ENCODE measurements around the gene STOM.

Gene STOM

DNA sequence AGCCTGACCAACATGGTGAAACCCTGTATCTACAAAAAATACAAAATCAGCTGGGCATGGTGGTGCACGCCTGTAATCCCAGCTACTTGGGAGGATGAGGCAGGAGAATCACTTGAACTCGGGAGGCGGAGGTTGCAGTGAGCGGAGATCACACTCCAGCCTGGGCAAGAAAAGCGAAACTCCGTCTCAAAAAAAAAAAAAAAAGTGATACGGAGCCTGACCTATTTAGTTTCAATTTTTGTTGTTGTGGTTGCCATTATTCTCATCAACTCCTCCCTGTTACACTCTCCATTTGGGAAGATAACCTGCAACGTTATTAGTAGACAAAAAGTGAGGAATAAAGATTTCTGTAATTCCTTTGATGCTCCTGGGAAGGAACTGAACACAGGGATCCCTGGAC lies 1.3 kb downstream of the STOM start:
- DNase-seq: no peak

GRCh38 chr9:121368138-121368522 lies 1.9 kb downstream of the STOM start:
- DNase-seq: no peak

- no peak for DNase-seq
These were observed 2.5 kb downstream of the STOM start for GRCh38 chr9:121367306-121368137.

DNA sequence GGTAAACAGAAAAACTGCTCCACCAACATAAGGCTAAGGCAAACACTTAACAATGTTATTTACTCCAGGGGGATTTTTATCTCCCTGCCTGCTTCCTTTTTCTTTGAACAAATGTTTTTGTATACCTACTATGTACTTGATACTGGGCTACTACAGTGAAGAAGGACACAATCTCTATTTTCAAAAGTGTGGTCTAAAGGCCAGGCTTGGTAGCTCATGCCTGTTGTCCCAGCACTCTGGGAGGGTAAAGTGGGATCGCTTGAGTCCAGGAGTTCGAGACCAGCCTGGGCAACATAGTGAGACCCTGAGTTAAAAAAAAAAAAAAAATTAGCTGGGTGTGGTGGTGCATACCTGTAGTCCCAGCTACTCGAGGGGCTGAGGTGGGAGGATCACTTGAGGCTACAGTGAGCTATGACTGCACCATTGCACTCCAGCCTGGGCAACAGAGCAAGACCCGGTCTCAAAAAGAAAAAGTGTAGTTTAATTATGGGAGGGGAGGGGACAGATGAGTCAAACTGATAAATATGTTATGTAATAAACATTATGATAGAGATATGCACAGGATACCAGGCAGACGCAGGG lies 3.3 kb downstream of the STOM start:
- DNase-seq: no peak

GRCh38 chr9:121365564-121365963 lies 4.5 kb downstream of the STOM start:
- no peak for DNase-seq

GRCh38 chr9:121364886-121365285 lies 5.2 kb downstream of the STOM start:
- DNase-seq: no peak

DNA sequence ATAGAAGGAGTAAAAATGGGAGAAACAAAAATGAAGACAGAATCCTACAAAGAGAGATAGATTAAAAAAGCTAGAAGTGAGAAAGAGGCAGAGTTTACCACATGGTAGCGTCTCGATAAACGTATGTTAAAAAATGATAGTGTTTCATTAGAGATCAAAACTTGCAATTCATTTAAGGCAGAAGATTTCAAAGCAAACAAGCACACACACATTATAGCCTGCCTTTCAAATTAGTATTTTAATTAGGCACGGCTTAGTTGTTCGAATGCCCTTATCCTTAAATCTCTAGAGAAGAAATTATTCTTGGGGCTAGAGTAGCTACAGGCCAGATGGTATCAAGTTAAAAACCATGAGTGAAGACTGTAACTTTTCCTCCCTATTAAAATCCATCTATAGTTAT lies 6.0 kb downstream of the STOM start:
- no peak for DNase-seq

GRCh38 chr9:121363622-121363961 lies 6.5 kb downstream of the STOM start:
- DNase-seq: no peak

- no peak for DNase-seq
These were observed 7.0 kb downstream of the STOM start for GRCh38 chr9:121362813-121363621.

DNA sequence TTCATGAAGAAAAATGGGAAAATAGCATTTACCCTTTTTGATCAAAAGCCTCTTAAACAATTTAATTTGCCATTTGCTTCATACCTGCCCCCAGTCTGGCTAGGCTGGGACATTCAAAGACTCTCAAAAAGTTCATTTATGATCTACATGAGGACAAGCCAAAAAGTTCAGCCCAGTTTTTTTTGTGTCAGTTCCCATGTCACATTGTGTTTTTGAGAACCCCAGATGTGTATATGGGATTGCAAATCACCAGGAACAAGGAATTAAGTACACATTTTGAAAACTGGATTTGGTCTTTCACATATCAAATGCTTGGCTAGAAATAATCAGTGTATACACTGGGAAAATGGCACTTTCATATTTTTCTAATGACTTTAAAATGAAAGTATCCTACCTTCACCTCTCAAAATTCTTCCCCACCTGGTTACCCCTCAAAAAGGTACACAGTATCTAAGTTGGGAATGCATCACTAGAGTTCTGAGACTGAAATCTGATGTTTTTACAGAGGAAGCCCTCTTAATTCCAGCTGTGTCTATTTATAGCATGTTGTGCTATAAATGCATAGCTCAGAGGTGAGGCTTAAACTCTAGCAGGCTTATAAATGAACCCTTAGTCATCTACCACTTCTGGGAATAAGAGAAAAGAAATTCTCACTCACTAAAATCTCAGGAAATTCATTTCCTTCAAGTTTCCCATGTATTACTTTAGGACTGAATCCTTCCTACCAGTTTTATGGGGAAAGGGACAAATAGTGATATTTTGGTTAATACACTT lies 9.3 kb downstream of the STOM start:
- DNase-seq: no peak

GRCh38 chr9:121359351-121360294 lies 10.4 kb downstream of the STOM start:
- DNase-seq: no peak

GRCh38 chr9:121358751-121359150 lies 11.3 kb downstream of the STOM start:
- no peak for DNase-seq

DNA sequence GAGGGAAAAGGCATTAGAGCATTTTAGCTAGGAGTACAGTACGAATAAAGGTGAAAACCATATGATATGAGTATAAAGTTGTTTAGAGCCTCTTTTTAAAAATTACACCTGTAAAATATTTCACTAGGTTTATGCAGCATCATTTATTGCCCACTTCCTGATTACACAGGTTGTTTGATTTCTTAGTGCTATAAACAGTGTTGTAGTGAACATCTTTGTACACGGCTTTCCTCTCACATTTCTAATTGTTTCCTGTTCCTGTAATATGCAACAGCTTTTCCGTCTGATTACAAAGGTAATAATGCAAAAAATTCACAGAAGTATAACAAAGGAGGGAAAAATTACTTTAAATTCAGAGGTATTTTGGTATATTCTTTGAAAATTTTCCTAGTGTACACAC lies 13.0 kb downstream of the STOM start:
- DNase-seq: no peak

DNA sequence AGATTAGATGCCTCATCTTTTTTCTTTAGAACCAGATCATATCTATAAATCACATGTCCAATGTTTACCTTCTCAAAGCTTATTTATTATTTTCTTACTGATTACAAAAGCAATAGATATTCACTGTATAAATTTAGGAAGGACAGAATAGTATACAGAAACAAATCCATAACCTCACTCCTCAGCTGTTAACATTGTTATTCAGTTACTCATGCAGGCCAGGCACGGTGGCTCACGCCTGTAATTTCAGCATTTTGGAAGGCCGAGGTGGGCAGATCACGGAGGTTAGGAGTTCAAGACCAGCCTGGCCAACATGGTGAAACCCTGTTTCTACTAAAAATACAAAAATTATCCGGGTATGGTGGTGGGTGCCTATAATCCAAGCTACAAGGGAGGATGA lies 15.3 kb downstream of the STOM start:
- no peak for DNase-seq

DNA sequence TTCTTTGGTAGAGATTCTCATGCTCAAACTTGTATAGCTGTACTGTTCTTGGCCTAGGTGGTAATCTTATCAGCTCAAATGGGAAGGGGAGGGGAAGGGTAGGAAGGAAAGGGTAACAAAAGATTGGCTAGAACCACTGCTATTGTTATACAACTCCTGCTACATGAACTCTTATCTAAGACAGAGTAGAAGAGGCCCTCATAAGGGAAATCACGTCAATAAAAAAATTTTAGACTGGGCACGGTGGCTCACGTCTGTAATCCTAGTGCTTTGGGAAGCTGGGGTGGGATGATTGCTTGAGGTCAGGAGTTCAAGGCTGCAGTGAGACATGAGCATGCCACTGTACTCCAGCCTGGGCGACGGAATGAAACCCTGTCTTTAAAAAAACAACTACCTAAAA lies 15.9 kb downstream of the STOM start:
- no peak for DNase-seq

DNA sequence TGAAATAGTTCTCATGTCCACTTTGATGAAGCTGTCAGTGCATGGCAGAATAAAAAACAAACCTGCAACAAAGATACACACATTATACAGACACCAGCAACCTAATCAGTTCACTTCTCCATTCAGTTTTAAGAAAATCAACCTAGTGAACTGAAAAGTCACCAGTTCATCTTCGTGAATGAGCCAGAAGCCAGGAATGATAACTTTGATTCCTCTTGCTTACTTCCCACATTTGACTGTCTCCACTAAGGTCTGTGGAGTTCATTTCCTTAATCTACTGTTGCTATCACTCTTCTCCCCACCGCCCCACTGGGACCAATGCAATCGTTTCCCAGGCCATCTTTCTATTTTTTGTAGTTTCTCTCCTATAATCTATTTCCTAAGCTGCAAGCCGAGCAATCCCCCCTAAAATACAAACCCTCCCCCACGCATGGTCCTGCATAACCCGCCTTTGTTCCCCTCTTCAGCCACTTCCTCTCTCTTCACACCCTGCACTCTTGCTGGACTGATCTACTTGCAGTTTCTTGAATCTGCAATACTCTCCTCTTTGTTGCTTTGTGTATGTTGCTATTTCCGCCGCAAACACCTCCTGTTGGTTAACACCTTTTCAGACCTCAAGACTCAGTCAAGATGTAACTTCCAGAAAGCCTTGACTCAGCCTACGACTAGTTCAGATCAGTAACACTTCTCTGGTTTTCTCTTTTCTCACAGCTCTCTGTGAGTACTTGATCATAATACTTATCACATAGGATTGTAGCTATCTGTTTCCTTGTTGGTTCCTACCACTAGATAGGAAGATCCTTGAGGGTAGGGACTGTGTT lies 16.6 kb downstream of the STOM start:
- DNase-seq: no peak

- no peak for DNase-seq
These were observed 19.0 kb downstream of the STOM start for GRCh38 chr9:121350993-121351561.

DNA sequence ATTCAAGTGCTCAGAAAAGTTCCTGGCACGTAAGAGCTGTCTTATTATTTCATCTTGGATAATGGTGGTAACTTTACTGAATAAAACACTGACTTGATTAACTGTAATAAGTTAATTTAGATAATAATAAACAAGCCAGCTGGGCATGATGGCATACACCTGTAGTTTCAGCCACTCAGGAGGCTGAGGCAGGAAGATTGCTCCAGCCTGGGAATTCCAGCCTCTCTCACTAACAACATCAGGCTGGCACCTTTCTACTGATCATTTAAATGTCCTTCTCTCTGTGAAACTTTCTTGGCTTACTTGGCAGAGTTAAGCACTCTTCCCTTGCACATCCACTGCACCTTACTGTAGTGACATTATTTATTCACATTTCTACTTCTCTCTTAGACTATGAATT lies 20.0 kb downstream of the STOM start:
- DNase-seq: no peak

- DNase-seq: no peak
These were observed 21.0 kb downstream of the STOM start for GRCh38 chr9:121349009-121349408.

DNA sequence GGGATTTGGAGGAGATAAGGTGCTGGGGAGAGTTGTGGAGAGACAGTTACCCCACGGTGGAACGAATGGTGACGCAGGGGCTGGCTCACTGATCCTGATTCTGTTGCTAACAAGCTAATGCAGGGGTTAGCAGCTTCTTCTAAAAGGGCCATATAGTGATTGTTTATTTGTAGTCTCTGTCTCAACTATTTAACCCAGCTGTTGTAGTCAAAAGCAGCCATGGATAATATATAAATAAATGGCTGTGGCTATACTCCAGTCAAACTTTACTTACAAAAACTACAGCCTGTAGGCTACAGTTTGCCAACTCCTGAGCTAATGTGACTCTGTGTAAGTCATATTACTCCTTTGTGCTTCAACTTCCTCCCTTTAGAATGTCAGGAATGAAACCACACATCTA lies 21.8 kb downstream of the STOM start:
- DNase-seq: no peak

- no peak for DNase-seq
These were observed 25.0 kb downstream of the STOM start for GRCh38 chr9:121345070-121345469.

Data from NCI-H187 treated with DMSO at 0.1 percent for 48 hours (cell line).